C4-2B (cell line): ENCODE results near the gene RPS29.

Experiments
- H3K27ac ChIP-seq: fragments of 450-650 bp; 2 replicates; pipeline ENCODE4 v1.5.1; 2017
- CTCF ChIP-seq: fragments of 450-650 bp; conservative IDR thresholded peaks from 2 replicates; pipeline ENCODE4 v1.5.1; 2017; ENCODE audit warnings: mild to moderate bottlenecking
- ZFX ChIP-seq: fragments of 450-650 bp; IDR thresholded peaks from 2 replicates; pipeline ENCODE4 v1.6.1; 2017

RPS29 gene

GRCh38 chr14:49612671-49613070, 26.5 kb upstream of the RPS29 start:
- H3K27ac ChIP-seq = no peak overlapping the region
- no peak for TF ChIP-seq ZFX
- no peak for TF ChIP-seq CTCF

GRCh38 chr14:49612251-49612650, 26.1 kb upstream of the RPS29 start:
- TF ChIP-seq CTCF (no peak), ZFX (no peak)
- H3K27ac ChIP-seq = no peak overlapping the region

GRCh38 chr14:49607583-49607982, 21.4 kb upstream of the RPS29 start:
- H3K27ac ChIP-seq = no peak overlapping the region
- TF ChIP-seq ZFX = no peak
- TF ChIP-seq CTCF = no peak

GRCh38 chr14:49598485-49599300, 12.5 kb upstream of the RPS29 start, which contains the start of gene LRR1:
Gene LRR1, plus strand, starts transcription at chr14:49598940. Its CDS starts 81 bp downstream, at chr14:49599021.
- no peak for TF ChIP-seq CTCF
- peak; percentile 16; the same call in 1 of the 2 replicates for TF ChIP-seq ZFX
- H3K27ac ChIP-seq = peak within 1 kb of the TSS; percentile 93

- H3K27ac ChIP-seq = peak overlapping the region; percentile 93
- TF ChIP-seq CTCF = no peak
- peak; percentile 44; the same call in 1 of the 2 replicates for TF ChIP-seq ZFX
These were observed 12.0 kb upstream of the RPS29 start for GRCh38 chr14:49598189-49598484.

GRCh38 chr14:49594347-49595091, 8.3 kb upstream of the RPS29 start:
- no peak for TF ChIP-seq ZFX
- TF ChIP-seq CTCF = no peak
- no peak overlapping the region for H3K27ac ChIP-seq

GRCh38 chr14:49593016-49593415, 6.8 kb upstream of the RPS29 start:
- H3K27ac ChIP-seq = no peak overlapping the region
- TF ChIP-seq ZFX (no peak), CTCF (no peak)
